CD4-positive, alpha-beta T cell treated with Interleukin-17A for 1 hour (primary cell): ENCODE results near the gene GHITM.

Experiments used
- DNase-seq: peaks from one replicate; pipeline ENCODE4 v3.0.0-alpha.2; 2020

Gene GHITM

GRCh38 chr10:84201682-84202081 lies 62.4 kb downstream of the GHITM start:
- no peak for DNase-seq

GRCh38 chr10:84202349-84202748 lies 63.0 kb downstream of the GHITM start:
- no peak for DNase-seq
